ENCODE measurements around the gene LRRC52. TPM values are rescaled to one million over a fixed set of nuclear protein-coding genes. Genes with fewer than 3 reads are reported as not detected.

The LRRC52 gene
- total RNA-seq, 1 experiment from 2014 or later: not detected

DNA sequence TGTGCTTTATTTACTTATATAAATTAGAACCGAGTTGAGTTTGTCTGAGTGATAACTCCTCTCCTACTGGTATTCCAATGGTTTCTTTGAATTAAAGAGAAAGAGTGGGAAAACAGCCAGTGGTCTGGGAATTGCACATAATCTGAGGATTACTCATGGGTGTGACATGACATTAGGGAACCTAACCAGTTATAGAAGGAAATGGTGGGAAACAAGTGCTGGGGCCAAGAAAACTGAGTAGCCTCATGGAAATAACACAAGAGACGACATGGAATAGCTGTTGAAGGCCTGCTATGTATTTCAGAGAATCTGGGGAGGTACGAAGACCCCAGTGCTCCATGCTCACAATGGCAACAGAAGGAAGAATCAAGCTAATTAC, 41.8 kb upstream of the LRRC52 start:
- Histone ChIP-seq H3K4me3 (no peak overlapping the region), H3K4me2 (no peak overlapping the region), H3K36me3 (ENCODE audit: low read depth) (no peaks in the 10 kb centered on the region), H3K4me1 (replicated peaks; ENCODE audit: insufficient read depth) (no peaks in the 10 kb centered on the region), H3K79me2 (ENCODE audit: low read depth) (no peaks in the 10 kb centered on the region), H3F3A (ENCODE audit: insufficient read depth, low read depth) (no peaks in the 10 kb centered on the region), H3K9me2 (ENCODE audit: insufficient read depth) (no peaks in the 10 kb centered on the region), H4K20me1 (ENCODE audit: insufficient read depth) (no peaks in the 10 kb centered on the region), H3K9me3 (ENCODE audit: insufficient read depth, low read depth) (no peaks in the 10 kb centered on the region), H2AFZ (no peak overlapping the region), H3K27ac (no peak overlapping the region), H3K27me3 (ENCODE audit: insufficient read depth, low read depth) (no peaks in the 10 kb centered on the region)
- ChIA-PET CTCF (no interaction called here), POLR2A (ENCODE audit: unreplicated experiment) (interaction anchor here (0.5 kb wide), 1 partner anchor 437 kb away, joined by 5 read pairs; no protein-coding TSS in a partner anchor)
- no TSS peak for BruUV-seq (replicated peaks)
- no peak for DNase-seq
- no peak for TF ChIP-seq EZH2 (IDR thresholded peaks at IDR 0.05; ENCODE audit: low read depth)
- TF ChIP-seq CTCF (conservative IDR thresholded peaks at IDR 0.05): no peak
- intact Hi-C loops (cut with micrococcal nuclease; ENCODE audit: unreplicated experiment): no loop called here

GRCh38 chr1:165507570-165507969, 36.2 kb upstream of the LRRC52 start:
- Histone ChIP-seq H3K4me1 (replicated peaks; ENCODE audit: insufficient read depth) (no peaks in the 10 kb centered on the region), H3K9me3 (ENCODE audit: insufficient read depth, low read depth) (no peaks in the 10 kb centered on the region), H3K27me3 (ENCODE audit: insufficient read depth, low read depth) (peaks cover 21% of the 10 kb centered on the region; the same call in 1 of the 2 replicates), H4K20me1 (ENCODE audit: insufficient read depth) (no peaks in the 10 kb centered on the region), H3K4me2 (no peak overlapping the region), H3K79me2 (ENCODE audit: low read depth) (no peaks in the 10 kb centered on the region), H3F3A (ENCODE audit: insufficient read depth, low read depth) (no peaks in the 10 kb centered on the region), H3K4me3 (no peak overlapping the region), H3K9me2 (ENCODE audit: insufficient read depth) (no peaks in the 10 kb centered on the region), H2AFZ (no peak overlapping the region), H3K27ac (no peak overlapping the region), H3K36me3 (ENCODE audit: low read depth) (no peaks in the 10 kb centered on the region)
- no peak for DNase-seq
- CTCF ChIA-PET: no interaction called here
- POLR2A ChIA-PET (ENCODE audit: unreplicated experiment): no interaction called here
- BruUV-seq (replicated peaks): no TSS peak
- no peak for TF ChIP-seq CTCF (conservative IDR thresholded peaks at IDR 0.05)
- TF ChIP-seq EZH2 (IDR thresholded peaks at IDR 0.05; ENCODE audit: low read depth): no peak
- intact Hi-C loops (cut with micrococcal nuclease; ENCODE audit: unreplicated experiment): no loop called here

- BruUV-seq (replicated peaks): no TSS peak
- no peaks in the 10 kb centered on the region for H4K20me1 ChIP-seq (ENCODE audit: insufficient read depth)
- no peak for DNase-seq
- no peaks in the 10 kb centered on the region for H3K4me1 ChIP-seq (replicated peaks; ENCODE audit: insufficient read depth)
- H3K79me2 ChIP-seq (ENCODE audit: low read depth): no peaks in the 10 kb centered on the region
- intact Hi-C loops (cut with micrococcal nuclease; ENCODE audit: unreplicated experiment): no loop called here
- H3K9me2 ChIP-seq (ENCODE audit: insufficient read depth): no peaks in the 10 kb centered on the region
- ChIA-PET POLR2A (ENCODE audit: unreplicated experiment) (no interaction called here), CTCF (no interaction called here)
- no peaks in the 10 kb centered on the region for H3K36me3 ChIP-seq (ENCODE audit: low read depth)
- H3K4me2 ChIP-seq: no peak overlapping the region
- H3F3A ChIP-seq (ENCODE audit: insufficient read depth, low read depth): no peaks in the 10 kb centered on the region
- no peaks in the 10 kb centered on the region for H3K9me3 ChIP-seq (ENCODE audit: insufficient read depth, low read depth)
- peaks cover 28% of the 10 kb centered on the region; the same call in 1 of the 2 replicates for H3K27me3 ChIP-seq (ENCODE audit: insufficient read depth, low read depth)
- H3K27ac ChIP-seq: no peak overlapping the region
- H2AFZ ChIP-seq: no peak overlapping the region
- no peak for TF ChIP-seq EZH2 (IDR thresholded peaks at IDR 0.05; ENCODE audit: low read depth)
- TF ChIP-seq CTCF (conservative IDR thresholded peaks at IDR 0.05): no peak
- H3K4me3 ChIP-seq: no peak overlapping the region
Observed at GRCh38 chr1:165508291-165508690, 35.5 kb upstream of the LRRC52 start.
